Left cardiac atrium (tissue), 4 donors: ENCODE results near the gene EEPD1. TPM values are rescaled to one million over a fixed set of nuclear protein-coding genes. Genes with fewer than 3 reads are reported as not detected.

ENCODE experiments used
- ATAC-seq, 2 donors: fragments of 200-7000 bp; cut with Tn5 transposase; one replicate each; pipeline ENCODE4 v1.9.1; 2020; ENCODE audit warnings: mild to moderate bottlenecking in 2 of 2, moderate library complexity in 2 of 2
- DNase-seq: peaks from one replicate; pipeline ENCODE4 v3.0.0-alpha.2; 2020
- intact Hi-C, 2 donors: fragments of 100-400 bp; cut with DNase I; formaldehyde crosslinking; loops; one replicate each; pipeline versions ENCODE4 v1.14.1 to v1.15.1; 2022 to 2023
- total RNA-seq, 2 donors: library from RNA; stranded (reverse); fragmentation: NEBNext Ultra II Directional; extraction: Animal tissue kit (Norgen Biotek cat#: 25700); gene quantifications; one replicate each; pipeline ENCODE4 v1.2.1, GENCODE V29; 2021
- donor health status: DM: no; HTN: yes; CAD: no.
- donor health status: DM: no; HTN: yes; CAD: no; lungs with severe emphysema.
- donor health status: DM: yes; HTN: yes; CAD: no.
- donor health status: Dilated cardiomyopathy.

EEPD1 gene
- total RNA-seq, 2 donors from 2014 or later = 5.2 to 10.8 TPM

GRCh38 chr7:36264913-36265516 lies 112.0 kb downstream of the EEPD1 start:
- ATAC-seq (no peak), DNase-seq (no peak)
- intact Hi-C loops = no loop called here

GRCh38 chr7:36265680-36266079 lies 112.6 kb downstream of the EEPD1 start:
- ATAC-seq = peak; percentile 25 to 42
- intact Hi-C loops = no loop called here
- no peak for DNase-seq

- ATAC-seq (no peak), DNase-seq (no peak)
- intact Hi-C loops = no loop called here
These were observed 113.1 kb downstream of the EEPD1 start for GRCh38 chr7:36266190-36266589.

- no peak for DNase-seq
- ATAC-seq = no peak
- intact Hi-C loops = no loop called here
These were observed 113.6 kb downstream of the EEPD1 start for GRCh38 chr7:36266683-36267082.

- no peak for ATAC-seq
- intact Hi-C loops = no loop called here
- DNase-seq = no peak
These were observed 119.1 kb downstream of the EEPD1 start for GRCh38 chr7:36272211-36272566.

GRCh38 chr7:36272567-36273269 lies 119.7 kb downstream of the EEPD1 start:
- no peak for ATAC-seq
- intact Hi-C loops = no loop called here
- DNase-seq = no peak

GRCh38 chr7:36273836-36274235 lies 120.8 kb downstream of the EEPD1 start:
- ATAC-seq (no peak), DNase-seq (no peak)
- intact Hi-C loops = no loop called here

- DNase-seq = no peak
- no peak for ATAC-seq
- intact Hi-C loops = no loop called here
These were observed 122.8 kb downstream of the EEPD1 start for GRCh38 chr7:36275735-36276284.

GRCh38 chr7:36276428-36277248 lies 123.6 kb downstream of the EEPD1 start:
- ATAC-seq = no peak
- no peak for DNase-seq
- intact Hi-C loops = no loop called here

- DNase-seq (no peak), ATAC-seq (no peak)
- intact Hi-C loops = no loop called here
These were observed 124.1 kb downstream of the EEPD1 start for GRCh38 chr7:36277249-36277542.

GRCh38 chr7:36278069-36278619 lies 125.1 kb downstream of the EEPD1 start:
- no peak for DNase-seq
- intact Hi-C loops = no loop called here
- ATAC-seq = no peak

- ATAC-seq (no peak), DNase-seq (no peak)
- intact Hi-C loops = no loop called here
These were observed 125.6 kb downstream of the EEPD1 start for GRCh38 chr7:36278620-36279172.

- ATAC-seq = no peak
- intact Hi-C loops = no loop called here
These were observed 126.3 kb downstream of the EEPD1 start for GRCh38 chr7:36279200-36279925.

GRCh38 chr7:36279926-36280315 lies 126.9 kb downstream of the EEPD1 start:
- DNase-seq = no peak
- intact Hi-C loops = loop anchor here in 1 of 2 donors (10.0 kb wide), 1 partner anchor 125 kb away; the partner anchor contains the start of gene EEPD1

More at GRCh38 chr7:36279200-36279925, 126.3 kb downstream of the EEPD1 start:
- DNase-seq = no peak

GRCh38 chr7:36280840-36281812 lies 128.1 kb downstream of the EEPD1 start:
- ATAC-seq (peak; percentile 79 to 92), DNase-seq (peak; percentile 71)
- intact Hi-C loops = loop anchor here in 1 of 2 donors (10.0 kb wide), 1 partner anchor 126 kb away; the partner anchor contains the start of gene EEPD1

More at GRCh38 chr7:36279926-36280315, 126.9 kb downstream of the EEPD1 start:
- no peak for ATAC-seq

- ATAC-seq (no peak), DNase-seq (no peak)
- intact Hi-C loops = loop anchor here in 1 of 2 donors (10.0 kb wide), 1 partner anchor 127 kb away; the partner anchor contains the start of gene EEPD1
These were observed 129.1 kb downstream of the EEPD1 start for GRCh38 chr7:36281945-36282717.

- ATAC-seq (no peak), DNase-seq (no peak)
- intact Hi-C loops = loop anchor here in 1 of 2 donors (10.0 kb wide), 1 partner anchor 128 kb away; the partner anchor contains the start of gene EEPD1
These were observed 130.1 kb downstream of the EEPD1 start for GRCh38 chr7:36283181-36283580.
